A549 (cell line): ENCODE data around the gene PDHB.

Experiments used
- CBX2 ChIP-seq: fragments of 200-600 bp; sonication (generic); IDR thresholded peaks from 2 replicates; pipeline ENCODE4 v1.6.1; 2016; ENCODE audit warnings: low read depth, mild to moderate bottlenecking, borderline replicate concordance
- CEBPB ChIP-seq, 2 experiments: fragments of >200 bp in 1 of 2; sonication (Bioruptor Twin) in 1 of 2; formaldehyde crosslinking in 1 of 2; IDR thresholded peaks; 2 replicates each; pipeline ENCODE4 v1.6.1; 2012 to 2016
- CTCF ChIP-seq: fragments of >200 bp; sonication (Bioruptor Twin); formaldehyde crosslinking; IDR thresholded peaks from 3 replicates; pipeline ENCODE4 v1.5.1; 2016
- KDM1A ChIP-seq: fragments of 200-600 bp; sonication (generic); IDR thresholded peaks from 2 replicates; pipeline ENCODE4 v1.6.1; 2016; ENCODE audit warnings: low read depth, mild to moderate bottlenecking
- MAX ChIP-seq: IDR thresholded peaks from 2 replicates; pipeline ENCODE4 v1.6.1; 2012
- NR3C1 ChIP-seq: fragments of >200 bp; sonication (Bioruptor Twin); formaldehyde crosslinking; IDR thresholded peaks from 3 replicates; pipeline ENCODE4 v1.6.1; 2017
- SREBF2 ChIP-seq: fragments of 450-650 bp; IDR thresholded peaks from 2 replicates; pipeline ENCODE4 v1.6.1; 2014; ENCODE audit warnings: mild to moderate bottlenecking, moderate library complexity

- TF ChIP-seq NR3C1 = no peak
- TF ChIP-seq KDM1A = no peak
- TF ChIP-seq CTCF = no peak
- TF ChIP-seq CBX2 = no peak
- TF ChIP-seq CEBPB (IDR thresholded peaks at IDR 0.05) = no peak
- TF ChIP-seq MAX = no peak
- TF ChIP-seq SREBF2 = no peak
Observed at GRCh38 chr3:58480309-58480708, 46.7 kb upstream of the PDHB start.
